ENCODE measurements around the gene CPLX3. TPM values are rescaled to one million over a fixed set of nuclear protein-coding genes. Genes with fewer than 3 reads are reported as not detected.

CPLX3 gene
- total and polyA plus RNA-seq, 2 of the 8 experiments (the other 6 are each of a cell fraction or from before 2014, with no cell fraction given) = 0.17 TPM; not detected in 1

- H2BK120ac ChIP-seq (replicated peaks; ENCODE audit: low read depth, low read length) = no peak overlapping the region
- H4K91ac ChIP-seq (replicated peaks; ENCODE audit: insufficient read length, low read length) = no peak overlapping the region
- H2BK15ac ChIP-seq (ENCODE audit: low read length) = no peak overlapping the region
- H3K9me3 ChIP-seq (ENCODE audit: insufficient read depth in 2 of 2, low read depth in 1 of 2, low read length in 1 of 2) = no peaks in the 10 kb centered on the region
- DNase-seq (ENCODE audit: low read depth in 1 of 2, low spot score in 2 of 2) (no peak), FAIRE-seq (no peak)
- H3K23ac ChIP-seq (ENCODE audit: insufficient read length) = no peak overlapping the region
- H2BK5ac ChIP-seq (ENCODE audit: low read depth, low read length) = no peak overlapping the region
- WGBS, 2 experiments (ENCODE audit: extremely low coverage in 1 of 2, insufficient coverage in 1 of 2, insufficient read length in 1 of 2, insufficient replicate concordance in 2 of 2, low coverage in 1 of 2, low lambda C conversion rate in 2 of 2, missing lambda C conversion rate in 1 of 2) = 93% methylated on average over 7 of the region's 7 CpGs; no CpG with 5 or more reads in 1 of the 2 experiments
- no peak overlapping the region for H3K56ac ChIP-seq (replicated peaks; ENCODE audit: insufficient read length, low read depth, low read length)
- ChIA-PET CTCF (ENCODE audit: partially characterized antibody) (interaction anchor here (0.6 to 2.0 kb wide), 6 partner anchors 12 to 752 kb away, joined by 3 to 9 read pairs (median 4); no protein-coding TSS in a partner anchor), POLR2A (ENCODE audit: partially characterized antibody) (interaction anchor here (0.5 to 1.1 kb wide), 2 partner anchors 38 to 202 kb away, joined by 3 to 4 read pairs; partner anchors contain the start of gene MPI)
- no peak for TF ChIP-seq MAX (IDR thresholded peaks at IDR 0.05)
- no peak for TF ChIP-seq SP2 (IDR thresholded peaks at IDR 0.05; ENCODE audit: low read length)
- TF ChIP-seq YY1 (IDR thresholded peaks at IDR 0.05; ENCODE audit: low read depth, low read length) = no peak
- no peak for TF ChIP-seq SRF (IDR thresholded peaks at IDR 0.05; ENCODE audit: low read depth, low read length)
- H4K5ac ChIP-seq (ENCODE audit: insufficient read length, low read depth, low read length) = no peak overlapping the region
- no peak overlapping the region for H3K4me3 ChIP-seq (ENCODE audit: extremely low read depth in 1 of 4, insufficient read depth in 2 of 4, low read depth in 3 of 4, low read length in 4 of 4)
- H2BK20ac ChIP-seq (ENCODE audit: low read length) = no peak overlapping the region
- peaks cover 0 to 6% of the 10 kb centered on the region in 2 experiments for H4K20me1 ChIP-seq (replicated peaks in 1 of 2; ENCODE audit: control insufficient read depth in 1 of 2, insufficient read depth in 2 of 2, low read length in 2 of 2)
- peaks cover 0 to 1% (median 0%) of the 10 kb centered on the region in 4 experiments; a peak in 1 of 7 replicates for H3K4me1 ChIP-seq (replicated peaks in 1 of 4; ENCODE audit: control insufficient read depth in 3 of 4, insufficient read depth in 4 of 4, low read length in 3 of 4)
- peaks cover 4 to 27% (median 15%) of the 10 kb centered on the region in 4 experiments; a peak in 6 of 8 replicates for H3K36me3 ChIP-seq (ENCODE audit: control insufficient read depth in 2 of 4, insufficient read depth in 4 of 4, low read length in 3 of 4)
- no peak overlapping the region for H3K4me2 ChIP-seq (ENCODE audit: insufficient read depth in 1 of 2, low read depth in 2 of 2, low read length in 2 of 2)
- no peaks in the 10 kb centered on the region for H3K27me3 ChIP-seq (replicated peaks in 1 of 4; ENCODE audit: control insufficient read depth in 3 of 4, extremely low read depth in 1 of 4, insufficient read depth in 3 of 4, low read length in 3 of 4)
- no peak overlapping the region for H3K14ac ChIP-seq (ENCODE audit: insufficient read length)
- H3K18ac ChIP-seq (ENCODE audit: extremely low read depth, low read length) = no peak overlapping the region
- no peak overlapping the region for H3K27ac ChIP-seq (ENCODE audit: low read depth, low read length)
- no peak overlapping the region for H2AK5ac ChIP-seq (ENCODE audit: low read depth, low read length)
- H3K4ac ChIP-seq (replicated peaks; ENCODE audit: insufficient read length, low read depth, low read length) = no peak overlapping the region
- H3K79me2 ChIP-seq (ENCODE audit: control insufficient read depth in 1 of 2, insufficient read depth in 2 of 2, low read length in 2 of 2) = no peaks in the 10 kb centered on the region
- H2BK12ac ChIP-seq (ENCODE audit: low read depth, low read length) = no peak overlapping the region
- H3K79me1 ChIP-seq (ENCODE audit: low read depth, low read length) = no peaks in the 10 kb centered on the region; the same call in 1 of the 2 replicates
- H4K8ac ChIP-seq (ENCODE audit: extremely low read depth, insufficient read depth, low read length) = no peak overlapping the region
- no peak overlapping the region for H2AFZ ChIP-seq (ENCODE audit: low read length)
- H3K9ac ChIP-seq (replicated peaks in 1 of 4; ENCODE audit: extremely low read depth in 1 of 4, low read depth in 3 of 4, low read length in 3 of 4) = no peak overlapping the region
- H3K23me2 ChIP-seq (ENCODE audit: low read depth, low read length) = no peaks in the 10 kb centered on the region
Observed at GRCh38 chr15:74851960-74852359, 25.5 kb downstream of the CPLX3 start.

Data from H1 (cell line).